GM12873 (cell line): ENCODE data around the gene ANKRD11.

Experiments
- TF ChIP-seq, protein P1 (sequence below): IDR thresholded peaks from 2 replicates; pipeline ENCODE4 v1.5.1; 2012; ENCODE audit warnings: low read depth, mild to moderate bottlenecking, moderate library complexity, low read length, control low read depth; ENCODE audit not compliant: insufficient read depth; ENCODE audit errors: missing control alignments

ANKRD11 gene

DNA sequence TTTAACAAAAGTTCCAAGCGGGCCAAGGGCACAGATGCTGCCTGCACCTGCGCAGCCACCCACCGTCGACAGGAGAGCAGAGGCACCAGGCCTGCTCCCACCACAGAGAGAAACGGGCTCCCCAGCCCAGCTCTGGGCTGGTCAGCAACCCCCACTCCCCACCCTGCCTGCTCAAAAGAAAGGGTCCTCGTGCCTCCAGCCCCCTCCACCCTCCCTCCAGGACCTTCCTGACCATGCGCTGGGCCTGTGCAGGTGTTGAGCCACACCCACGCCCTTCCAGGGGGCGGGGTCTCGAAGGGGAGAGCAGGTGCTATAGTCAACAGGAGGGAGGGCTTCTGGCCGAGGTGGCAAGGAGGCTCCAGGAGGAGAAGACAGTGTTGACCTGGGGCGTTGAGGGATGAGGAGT lies 247.6 kb downstream of the ANKRD11 start:
- TF ChIP-seq, protein P1, sequence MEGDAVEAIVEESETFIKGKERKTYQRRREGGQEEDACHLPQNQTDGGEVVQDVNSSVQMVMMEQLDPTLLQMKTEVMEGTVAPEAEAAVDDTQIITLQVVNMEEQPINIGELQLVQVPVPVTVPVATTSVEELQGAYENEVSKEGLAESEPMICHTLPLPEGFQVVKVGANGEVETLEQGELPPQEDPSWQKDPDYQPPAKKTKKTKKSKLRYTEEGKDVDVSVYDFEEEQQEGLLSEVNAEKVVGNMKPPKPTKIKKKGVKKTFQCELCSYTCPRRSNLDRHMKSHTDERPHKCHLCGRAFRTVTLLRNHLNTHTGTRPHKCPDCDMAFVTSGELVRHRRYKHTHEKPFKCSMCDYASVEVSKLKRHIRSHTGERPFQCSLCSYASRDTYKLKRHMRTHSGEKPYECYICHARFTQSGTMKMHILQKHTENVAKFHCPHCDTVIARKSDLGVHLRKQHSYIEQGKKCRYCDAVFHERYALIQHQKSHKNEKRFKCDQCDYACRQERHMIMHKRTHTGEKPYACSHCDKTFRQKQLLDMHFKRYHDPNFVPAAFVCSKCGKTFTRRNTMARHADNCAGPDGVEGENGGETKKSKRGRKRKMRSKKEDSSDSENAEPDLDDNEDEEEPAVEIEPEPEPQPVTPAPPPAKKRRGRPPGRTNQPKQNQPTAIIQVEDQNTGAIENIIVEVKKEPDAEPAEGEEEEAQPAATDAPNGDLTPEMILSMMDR: no peak

DNA sequence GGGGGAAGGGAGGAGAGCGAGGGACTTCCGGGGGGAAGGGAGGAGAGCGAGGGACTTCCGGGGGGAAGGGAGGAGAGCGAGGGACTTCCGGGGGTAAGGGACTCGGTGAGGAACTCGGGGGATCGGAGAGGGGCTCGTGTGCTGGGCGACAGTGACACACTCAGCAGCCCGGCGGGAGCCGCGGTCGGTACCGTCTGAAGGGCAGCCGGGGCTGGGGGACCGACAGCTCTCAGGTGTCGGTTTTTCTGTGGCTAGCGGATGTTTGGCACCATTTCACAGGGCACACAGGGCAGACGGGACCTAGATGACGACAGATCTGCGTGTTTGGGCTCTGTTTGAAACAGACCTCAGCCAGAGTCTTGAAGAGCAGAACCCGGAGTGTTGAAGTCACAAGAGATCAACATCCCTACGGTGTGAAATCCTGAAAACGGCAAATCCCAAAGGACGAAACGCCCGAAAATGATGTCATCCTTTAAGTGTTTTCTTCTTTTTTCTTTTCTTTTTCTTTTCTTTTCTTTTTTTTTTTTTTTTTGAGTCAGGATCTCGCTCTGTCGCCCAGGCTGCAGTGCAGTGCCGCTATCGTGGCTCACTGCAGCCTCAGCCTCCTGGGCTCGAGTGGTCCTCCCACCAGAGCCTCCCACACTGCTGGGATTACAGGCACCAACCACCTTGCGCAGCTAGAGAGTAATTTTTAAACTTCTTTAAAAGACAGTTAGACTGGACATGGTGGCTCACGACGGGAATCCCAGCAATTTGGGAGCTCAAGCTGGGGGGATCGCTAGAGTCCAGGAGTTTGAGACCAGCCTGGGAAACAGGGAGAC lies 249.0 kb downstream of the ANKRD11 start:
- TF ChIP-seq, protein P1: no peak

- TF ChIP-seq, protein P1: no peak
These were observed 252.6 kb downstream of the ANKRD11 start for GRCh38 chr16:89237733-89238132.

GRCh38 chr16:89233678-89234490 lies 256.5 kb downstream of the ANKRD11 start:
- TF ChIP-seq, protein P1: no peak

- TF ChIP-seq, protein P1: no peak
These were observed 258.3 kb downstream of the ANKRD11 start for GRCh38 chr16:89232107-89232506.

GRCh38 chr16:89230255-89230654 lies 260.1 kb downstream of the ANKRD11 start:
- TF ChIP-seq, protein P1: no peak

- TF ChIP-seq, protein P1: no peak
These were observed 265.7 kb downstream of the ANKRD11 start for GRCh38 chr16:89224665-89225064.
